Stimulated activated CD4-positive, alpha-beta T cell treated with anti-CD3 and anti-CD28 coated beads, Interleukin-12 subunit alpha, Interleukin-12 subunit beta, amount 100 ng/mL, for 48 hours (primary cell): Measurements from ENCODE around the gene TUBGCP2.

Experiments
- DNase-seq, 3 donors: peaks; one replicate each; pipeline ENCODE4 v3.0.0-alpha.2; 2020; ENCODE audit warnings: low read depth in 2 of 3, low spot score in 1 of 3

Gene TUBGCP2

GRCh38 chr10:133342942-133343341 lies 34.3 kb upstream of the TUBGCP2 start:
- DNase-seq = no peak

DNA sequence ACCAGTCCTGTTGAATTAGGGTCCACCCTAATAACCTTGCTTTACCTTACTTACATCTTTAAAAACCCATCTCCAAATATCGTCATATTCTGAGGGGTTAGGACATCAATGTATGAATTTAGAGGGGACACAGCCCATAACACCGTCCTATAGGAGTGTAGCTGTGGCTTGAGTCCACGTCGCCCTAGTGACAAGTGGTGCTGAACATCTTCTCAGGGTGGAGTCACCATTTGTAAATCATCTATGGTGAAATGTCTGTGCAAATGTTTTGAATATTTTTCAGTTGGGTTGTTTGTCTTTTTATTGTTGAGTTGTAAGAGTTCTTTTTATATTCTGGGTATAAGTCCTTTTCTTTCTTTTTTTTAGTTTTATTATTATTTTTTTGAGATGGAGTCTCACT lies 33.3 kb upstream of the TUBGCP2 start:
- no peak for DNase-seq

DNA sequence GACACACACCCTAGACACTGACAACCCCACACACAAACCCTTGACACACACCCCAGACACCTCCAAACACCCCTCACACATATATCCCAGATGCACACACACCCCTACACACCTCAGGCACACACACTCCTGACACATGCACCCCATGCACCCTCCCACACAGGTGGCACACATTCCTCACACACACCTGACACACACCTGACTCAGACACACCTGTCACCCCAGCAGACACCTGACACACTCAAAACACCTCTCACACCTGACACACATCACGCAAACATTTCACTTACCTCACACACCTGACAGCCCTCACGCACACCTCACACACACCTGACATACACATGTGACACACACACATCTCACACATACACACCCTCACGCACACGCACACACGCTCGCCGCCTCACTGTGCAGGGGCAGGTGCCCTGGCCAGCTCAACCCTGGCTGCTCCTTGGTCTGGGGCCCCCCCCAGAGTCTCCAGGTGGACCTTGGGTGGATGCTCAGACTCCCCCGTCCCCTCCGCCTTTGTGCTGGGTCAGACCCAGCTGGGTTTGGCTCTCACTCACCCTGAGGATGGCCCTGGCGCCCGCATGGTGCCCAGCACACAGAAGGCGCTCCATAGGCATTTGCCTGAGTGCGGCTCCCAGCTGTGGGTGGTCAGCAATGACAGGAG lies 31.2 kb upstream of the TUBGCP2 start:
- DNase-seq = no peak

DNA sequence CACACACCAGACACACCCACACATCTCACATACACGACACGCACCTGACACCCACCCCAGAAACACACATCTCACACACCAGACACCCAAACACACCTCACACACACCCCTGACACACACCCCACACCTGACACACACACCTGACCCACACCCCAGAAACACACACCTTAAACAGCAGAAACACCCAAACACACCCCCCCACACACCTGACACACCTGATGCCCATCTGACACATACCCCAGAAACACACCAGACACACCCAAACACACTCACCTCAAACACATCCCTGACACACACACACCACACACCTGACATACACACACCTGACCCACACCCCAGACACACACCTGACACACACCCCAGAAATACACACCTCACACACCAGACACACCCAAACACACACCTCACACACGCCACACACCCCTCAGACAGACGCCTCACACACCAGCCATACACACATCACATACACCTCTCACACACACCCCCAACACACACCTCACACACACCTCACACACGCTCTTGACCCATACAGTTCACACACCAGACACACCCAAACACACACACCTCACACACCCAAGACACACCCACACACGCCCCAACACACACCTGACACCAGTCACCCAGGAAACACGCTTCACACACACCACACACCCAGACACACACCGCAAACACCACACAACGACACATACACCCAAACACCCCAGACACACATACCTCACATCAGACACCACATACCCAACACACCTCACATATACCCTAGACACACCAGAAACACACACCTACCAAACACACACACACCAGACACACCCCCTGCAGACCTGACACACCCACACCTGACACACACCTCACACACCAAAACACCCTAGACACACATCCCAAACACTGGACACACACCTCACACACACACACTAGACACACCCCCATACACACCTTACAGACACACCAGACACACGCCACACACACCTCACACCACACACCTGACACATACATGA lies 29.7 kb upstream of the TUBGCP2 start:
- DNase-seq = no peak

GRCh38 chr10:133337370-133337725 lies 28.7 kb upstream of the TUBGCP2 start:
- no peak for DNase-seq

DNA sequence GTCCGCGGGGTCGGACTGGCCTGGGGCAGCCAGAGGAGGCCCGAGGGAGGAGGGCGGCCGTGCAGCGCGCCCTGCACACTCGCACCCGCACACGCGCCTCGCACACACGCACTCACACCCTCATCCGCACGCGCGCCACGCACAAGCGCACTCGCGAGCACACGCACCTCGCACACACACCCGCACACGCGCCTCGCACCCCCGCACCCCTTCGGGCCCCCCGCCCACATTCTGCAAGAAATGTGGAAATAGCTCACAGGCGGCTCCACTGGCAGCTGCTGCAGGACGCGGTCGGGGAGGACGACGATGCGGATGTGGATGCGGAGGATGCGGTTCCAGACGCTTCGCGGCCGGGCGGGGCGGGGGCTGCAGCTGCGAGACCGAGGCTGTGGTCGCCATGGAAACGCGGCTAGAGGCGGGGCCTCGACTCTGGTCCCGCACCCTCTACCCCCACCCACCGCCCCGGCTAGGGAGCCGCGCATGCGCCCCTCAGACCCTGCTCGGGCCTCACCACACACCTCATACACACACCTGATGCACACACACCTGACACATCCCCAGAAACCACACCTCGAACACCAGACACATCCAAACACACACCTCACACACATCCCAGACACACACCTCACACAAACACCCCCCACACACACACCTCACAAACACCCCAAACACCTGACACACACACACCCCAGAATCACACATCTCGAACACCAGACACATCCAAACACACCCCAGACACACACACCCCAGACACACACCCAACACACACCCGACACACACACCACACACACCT lies 28.1 kb upstream of the TUBGCP2 start, which contains the start of gene CALY:
Gene CALY (minus strand): TSS at position 320 of the 793 bp plus-strand sequence. CDS start 7,907 bp downstream, outside the sequence.
- peak; percentile 37 to 54 (median 38) for DNase-seq

DNA sequence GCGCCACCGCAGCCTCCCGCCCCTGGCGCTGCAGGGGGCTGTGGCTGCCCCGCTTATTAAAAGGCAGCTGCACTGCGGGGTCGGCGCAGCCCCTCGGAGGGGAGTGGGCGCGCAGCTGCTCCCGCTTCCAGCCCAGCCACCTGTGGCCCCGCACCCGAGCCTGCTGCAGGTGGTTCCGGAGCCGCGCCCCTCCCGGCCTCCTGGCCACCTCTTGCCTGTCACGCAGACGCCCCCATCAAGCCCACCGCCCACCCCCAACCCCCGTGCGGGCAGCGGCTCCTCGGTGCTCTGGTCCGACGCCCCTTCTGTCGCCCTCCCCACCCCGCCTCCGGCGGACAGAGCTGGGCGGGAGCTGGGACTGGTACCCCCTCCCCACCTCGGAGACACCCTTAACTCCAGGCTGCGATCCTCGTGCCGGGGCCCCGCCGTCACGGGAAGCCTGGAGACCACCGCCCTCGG lies 27.5 kb upstream of the TUBGCP2 start:
- no peak for DNase-seq

GRCh38 chr10:133335246-133336117 lies 26.8 kb upstream of the TUBGCP2 start:
- peak; percentile 56 to 66 (median 58) for DNase-seq

GRCh38 chr10:133334503-133335245 lies 26.0 kb upstream of the TUBGCP2 start:
- no peak for DNase-seq

DNA sequence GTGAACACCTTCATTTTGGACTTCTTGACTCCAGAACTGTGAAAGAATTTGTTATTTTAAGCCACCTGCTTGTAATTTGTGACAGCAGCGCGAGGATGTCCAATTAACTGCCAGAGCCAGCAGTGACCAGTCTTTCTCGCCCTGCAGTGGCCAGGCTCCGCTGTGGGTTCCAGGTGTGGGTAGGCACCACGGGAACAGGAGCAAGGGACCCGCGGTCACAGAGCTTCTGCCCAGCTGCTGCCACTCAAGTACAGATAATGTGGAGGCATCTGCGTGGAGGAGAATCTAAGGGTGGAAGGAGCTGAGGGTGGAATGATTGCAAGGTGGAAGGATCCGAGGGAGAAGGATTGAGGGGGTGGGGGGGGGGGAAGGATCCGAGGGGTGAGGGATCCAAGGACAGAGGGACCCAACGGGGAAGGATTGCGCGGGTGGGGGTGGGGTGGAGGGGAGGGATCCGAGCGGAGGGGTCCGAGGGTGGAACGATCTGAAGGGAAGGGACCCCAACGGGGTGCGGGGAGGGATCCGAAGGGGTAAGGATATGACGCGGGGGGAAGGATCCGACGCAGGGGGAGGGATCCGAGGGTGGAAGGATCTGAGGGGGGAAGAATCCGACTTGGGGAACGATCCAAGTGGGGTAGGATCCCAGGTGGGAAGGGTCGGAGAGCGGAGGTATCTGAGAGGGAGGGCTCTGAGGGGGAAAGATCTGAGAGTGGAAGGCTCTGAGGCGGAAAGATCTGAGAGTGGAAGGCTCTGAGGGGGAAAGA lies 24.4 kb upstream of the TUBGCP2 start:
- no peak for DNase-seq

DNA sequence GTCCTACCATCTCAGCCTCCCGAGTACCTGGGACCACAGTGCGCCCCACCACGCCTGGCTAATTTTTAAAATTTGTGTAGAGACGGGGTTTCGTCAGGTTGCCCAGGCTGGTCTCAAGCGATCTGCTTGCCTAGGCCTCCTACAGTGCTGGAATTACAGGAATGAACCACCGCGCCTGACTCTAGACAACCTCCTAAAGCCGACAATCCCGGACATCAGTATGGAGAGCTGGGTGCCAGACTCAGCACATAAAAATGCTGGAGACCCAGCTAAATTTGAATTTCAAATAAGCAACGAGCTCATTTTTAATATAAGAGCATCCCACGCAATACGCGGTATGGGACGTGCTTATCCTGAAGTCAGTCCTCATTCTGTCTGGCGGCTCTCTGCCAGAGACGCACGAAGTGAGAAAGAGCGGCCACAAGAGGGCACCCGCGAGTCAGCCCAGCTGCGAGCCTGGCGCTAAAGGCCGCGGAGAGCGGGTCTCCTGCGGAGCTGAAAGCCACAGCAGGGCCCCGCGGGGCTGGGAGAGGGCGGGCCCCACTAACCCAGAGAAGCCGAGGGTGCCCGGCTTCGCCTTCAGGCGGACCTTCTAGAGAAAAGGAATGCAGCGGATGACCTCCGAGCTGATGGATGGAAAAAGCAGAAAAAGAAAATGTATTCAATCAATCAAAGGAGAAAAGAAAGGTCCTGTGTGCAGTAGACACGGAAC lies 21.0 kb upstream of the TUBGCP2 start:
- DNase-seq = peak; percentile 75 to 85 (median 83)

DNA sequence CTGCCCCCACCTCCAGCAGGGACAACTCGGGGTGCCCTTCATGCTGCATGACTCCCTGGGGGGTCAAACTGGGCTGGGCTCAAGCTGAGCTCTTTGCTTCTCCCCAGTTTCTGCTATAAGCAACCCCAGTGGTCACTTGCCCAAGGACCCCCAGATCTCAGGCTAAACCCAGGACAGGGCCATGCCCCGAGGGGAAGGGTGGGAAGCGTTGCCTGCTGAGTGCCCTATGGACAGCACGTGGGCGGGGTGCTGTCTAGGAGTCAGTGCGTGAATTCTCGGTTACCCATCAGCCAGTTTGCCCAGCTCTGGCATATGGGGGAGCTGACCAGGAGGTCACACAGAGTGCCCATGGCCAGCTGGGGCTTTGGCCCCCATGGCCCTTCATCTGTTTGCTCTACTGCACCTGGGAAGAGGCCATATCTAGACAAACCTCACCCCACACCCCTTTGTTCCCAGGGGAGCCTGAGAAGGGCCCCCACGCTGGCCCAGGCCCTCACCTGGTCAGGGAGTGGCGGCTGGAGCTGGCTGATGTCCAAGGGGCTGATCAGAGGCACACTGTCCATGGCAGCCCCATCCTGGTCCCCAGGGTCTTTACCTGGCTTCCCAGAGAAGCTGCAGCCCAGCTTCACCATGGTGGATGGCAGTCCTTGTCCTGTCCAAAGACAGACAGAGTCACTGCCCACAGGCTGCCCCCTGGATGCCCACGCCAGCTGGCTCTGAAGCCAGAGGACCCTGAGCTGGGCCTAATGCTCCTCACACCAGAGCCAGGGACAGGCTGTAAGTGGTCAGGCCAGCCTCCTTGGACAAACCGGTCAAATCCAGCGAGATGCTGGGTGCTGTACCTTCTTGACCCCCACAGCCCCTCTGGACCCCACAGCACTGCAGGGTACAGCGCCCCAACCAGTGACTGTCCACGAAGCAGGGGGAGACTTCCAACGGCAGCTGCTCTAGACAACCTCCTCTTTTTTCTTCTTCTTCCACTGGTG lies 20.0 kb upstream of the TUBGCP2 start:
- DNase-seq = no peak

DNA sequence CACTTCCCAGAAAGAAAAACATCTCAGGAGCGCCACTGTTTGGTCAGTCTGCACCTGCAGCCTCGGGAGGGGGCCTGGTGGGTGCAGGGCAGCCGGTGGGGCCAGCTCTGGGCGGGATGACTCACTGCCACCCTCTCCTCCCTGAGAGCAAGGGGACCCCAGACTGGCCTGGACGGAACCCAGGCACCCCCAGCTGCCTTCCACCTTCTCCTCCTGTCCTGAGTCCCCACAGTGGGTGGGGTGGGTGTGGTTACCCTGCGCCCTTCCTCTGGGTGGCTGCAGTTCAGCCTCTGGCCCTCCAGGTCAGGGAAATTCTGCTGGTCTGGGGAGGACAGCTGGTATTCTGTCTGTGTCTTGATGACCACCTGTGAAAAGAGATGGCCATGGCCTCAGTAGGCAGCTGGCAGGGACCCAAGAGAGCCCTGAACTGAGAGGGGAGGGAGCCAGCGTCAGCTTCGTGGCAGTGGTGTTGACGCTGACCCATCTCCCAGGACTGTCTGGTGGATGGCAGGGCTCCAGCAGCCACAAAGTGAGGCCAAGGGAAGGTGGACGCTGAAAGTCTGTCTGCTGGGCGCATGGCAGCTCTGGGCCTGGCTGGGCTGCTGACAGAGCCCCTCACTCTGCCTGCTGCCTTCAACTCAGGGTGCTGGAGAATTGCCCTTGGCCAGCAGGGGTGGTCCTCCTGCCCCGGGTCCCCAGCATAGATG lies 19.1 kb upstream of the TUBGCP2 start:
- no peak for DNase-seq

- DNase-seq = no peak
Measured at GRCh38 chr10:133326745-133327650, 18.3 kb upstream of the TUBGCP2 start.

GRCh38 chr10:133326223-133326551 lies 17.5 kb upstream of the TUBGCP2 start:
- no peak for DNase-seq
